Activated gamma-delta T cell treated with anti-CD3 and anti-CD28 coated beads, Interleukin-2, amount 50 U/mL, for 16 hours (primary cell): Measurements from ENCODE around the gene HIVEP3.

Source experiments
- DNase-seq: peaks from one replicate; pipeline ENCODE4 v3.0.0-alpha.2; 2020; ENCODE audit warnings: low read depth

The HIVEP3 gene

GRCh38 chr1:41813226-41813625 is 105.5 kb downstream of the HIVEP3 start:
- DNase-seq: no peak

DNA sequence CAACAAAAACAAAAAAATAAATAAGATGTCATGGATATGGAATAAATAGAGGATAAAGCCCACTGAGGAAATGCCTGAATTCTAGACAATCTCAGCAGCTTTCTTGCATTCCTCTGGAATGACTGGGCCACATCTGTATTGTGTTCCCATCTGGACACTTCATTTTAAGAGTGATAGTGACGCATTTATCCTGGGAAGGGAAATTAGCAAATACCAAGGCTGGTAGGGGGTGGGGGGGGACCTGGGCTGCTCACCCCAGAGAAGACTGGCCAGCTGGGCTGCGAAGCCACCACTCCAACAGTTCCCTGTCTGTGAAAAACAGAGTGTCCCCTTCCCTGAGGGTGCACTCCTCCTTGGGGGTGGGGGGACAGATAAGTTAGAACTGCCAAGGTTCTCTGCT is 106.3 kb downstream of the HIVEP3 start:
- DNase-seq: no peak

DNA sequence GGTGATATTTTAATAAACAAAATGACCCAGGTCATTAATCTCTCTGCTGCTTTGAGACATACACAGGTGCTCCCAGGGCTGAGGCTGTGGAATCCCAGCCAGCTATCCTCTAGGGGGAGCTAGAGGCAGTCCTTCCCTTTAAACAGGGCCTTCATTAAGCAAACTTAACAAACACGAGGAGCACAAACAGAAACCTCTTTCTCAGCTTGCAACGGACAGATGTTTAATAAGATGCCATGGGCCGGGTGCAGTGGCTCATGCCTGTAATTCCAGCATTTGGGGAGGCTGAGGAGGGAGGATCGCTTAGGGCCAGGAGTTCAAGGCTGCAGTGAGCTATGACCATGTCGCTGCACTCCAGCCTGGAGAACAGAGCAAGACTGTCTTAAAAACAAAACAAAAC is 106.7 kb downstream of the HIVEP3 start:
- peak; percentile 28 for DNase-seq

DNA sequence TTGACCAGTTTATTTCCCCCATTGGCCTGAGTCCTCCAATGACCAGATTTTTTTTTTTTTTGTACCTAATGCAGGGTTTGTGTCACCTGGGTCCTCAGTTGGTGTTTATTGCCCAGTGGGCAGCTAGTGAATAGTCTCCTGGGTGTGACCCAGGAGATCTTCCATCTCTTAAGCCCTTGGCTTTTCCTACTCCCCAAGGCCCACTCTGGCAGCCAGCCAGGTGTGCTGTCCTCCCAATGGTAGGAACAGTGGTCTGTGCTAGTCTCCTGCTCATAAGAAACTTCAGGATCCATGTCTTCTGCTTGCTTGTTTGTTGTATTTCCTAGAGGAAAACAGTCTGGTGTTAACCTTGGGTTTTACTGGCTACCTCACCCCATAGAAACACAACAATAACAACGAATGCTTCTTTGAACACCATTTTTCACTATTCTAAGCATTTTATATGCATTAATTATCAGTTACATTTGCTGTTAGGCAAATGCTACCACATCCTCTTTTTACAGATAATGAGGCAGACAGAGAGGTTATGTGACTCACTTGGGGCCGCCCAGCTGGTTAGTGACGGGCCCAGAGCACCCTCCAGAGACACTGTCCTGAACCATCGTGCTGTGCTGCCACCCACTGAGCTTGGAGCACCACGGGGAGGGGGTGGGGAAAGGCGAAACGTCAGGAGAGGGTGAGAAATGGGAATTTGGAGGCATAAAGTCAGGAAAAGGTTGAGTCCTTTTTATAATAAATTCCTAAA is 107.5 kb downstream of the HIVEP3 start:
- no peak for DNase-seq

DNA sequence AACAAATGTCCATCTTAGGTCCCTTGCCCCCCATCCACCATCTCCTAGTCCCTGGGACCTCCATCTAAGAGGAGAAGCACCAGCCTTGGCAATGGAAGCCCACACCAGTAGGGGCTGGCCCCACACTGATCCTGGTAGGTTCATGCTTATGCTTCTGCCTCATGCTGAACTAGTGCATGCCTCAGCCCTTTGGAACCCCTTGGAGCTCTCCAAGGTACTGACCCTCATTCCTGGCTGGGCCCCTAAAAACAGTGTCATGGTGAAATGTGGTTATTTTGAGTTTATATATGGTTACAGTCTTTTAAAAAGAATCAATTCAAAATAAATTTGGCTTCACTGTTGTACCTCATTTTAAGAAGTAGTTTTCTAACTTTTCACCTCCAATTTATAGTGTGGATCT is 108.3 kb downstream of the HIVEP3 start:
- peak; percentile 20 for DNase-seq

- no peak for DNase-seq
Measured at GRCh38 chr1:41809692-41810091, 109.0 kb downstream of the HIVEP3 start.

DNA sequence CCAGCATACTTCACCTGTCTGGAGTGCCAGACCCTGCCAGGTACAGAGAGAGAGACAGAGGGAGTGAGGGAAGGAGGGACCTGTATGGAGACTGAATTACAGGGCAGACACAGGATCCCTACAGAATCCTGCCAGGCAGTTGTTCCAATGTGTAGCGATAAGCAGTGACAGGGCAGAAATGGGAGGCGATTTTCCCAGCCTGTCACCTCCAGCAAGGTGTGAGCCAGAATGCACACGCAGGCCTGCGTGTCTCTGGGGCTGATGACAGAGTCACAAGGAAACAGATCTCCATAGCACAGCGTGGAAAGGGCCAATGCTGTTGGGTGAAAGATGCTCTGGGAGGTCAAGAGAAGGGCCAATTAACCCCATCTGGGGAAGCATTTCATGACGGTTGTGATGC is 111.3 kb downstream of the HIVEP3 start:
- no peak for DNase-seq

DNA sequence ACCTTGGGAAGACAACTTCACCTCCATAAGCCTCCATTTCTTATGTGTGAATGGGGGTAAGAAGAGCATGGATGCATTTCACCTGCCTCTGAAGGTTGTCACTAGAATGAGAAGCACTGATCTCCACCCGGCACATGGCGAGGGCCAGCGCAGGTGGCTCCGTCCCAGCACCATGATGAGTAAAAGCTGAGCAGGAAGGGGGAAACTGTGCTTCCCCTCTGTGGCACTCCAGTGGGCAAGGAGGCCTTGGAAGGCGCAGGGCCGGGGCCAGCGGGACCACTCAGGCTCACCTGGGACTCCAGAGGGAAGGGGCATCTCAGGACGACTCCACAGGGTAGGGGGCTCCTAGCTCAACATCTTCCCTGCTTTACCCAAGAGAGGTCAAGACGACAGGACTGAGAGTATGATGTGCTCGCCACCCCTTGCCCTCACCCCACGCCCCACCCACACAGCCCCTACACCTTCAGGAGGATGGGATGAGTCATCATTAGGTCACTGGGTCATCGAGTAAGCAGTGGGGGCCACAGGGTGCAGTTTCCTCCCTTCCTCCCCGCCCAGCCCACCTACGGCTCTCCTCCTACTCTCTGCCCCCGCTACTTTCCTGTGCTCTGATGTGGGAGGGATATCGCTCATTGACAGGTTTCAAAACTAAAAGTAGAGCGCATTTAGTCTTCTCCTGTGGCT is 112.1 kb downstream of the HIVEP3 start:
- DNase-seq: peak; percentile 49

GRCh38 chr1:41805771-41806471 is 112.8 kb downstream of the HIVEP3 start:
- peak; percentile 23 for DNase-seq

DNA sequence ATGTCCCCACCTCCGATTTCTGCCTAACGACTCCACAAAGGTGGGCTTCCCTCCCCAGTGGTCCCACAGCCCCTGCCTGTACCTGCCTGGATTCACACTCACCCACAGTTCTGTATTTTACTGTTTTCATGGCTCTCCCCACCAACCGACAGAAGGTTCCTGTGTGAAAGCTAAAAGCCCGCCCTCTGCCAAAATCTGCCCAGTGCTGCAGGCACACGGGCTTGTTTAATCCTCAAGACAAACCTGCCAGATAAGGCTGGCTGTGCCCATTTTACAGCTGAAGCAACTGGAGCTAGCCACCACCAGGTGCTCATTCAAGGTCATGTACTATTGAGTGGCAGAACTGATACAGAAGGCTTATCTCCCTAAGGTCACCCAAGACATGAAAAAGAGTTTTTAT is 114.5 kb downstream of the HIVEP3 start:
- peak; percentile 16 for DNase-seq

- no peak for DNase-seq
Measured at GRCh38 chr1:41803656-41804055, 115.1 kb downstream of the HIVEP3 start.

DNA sequence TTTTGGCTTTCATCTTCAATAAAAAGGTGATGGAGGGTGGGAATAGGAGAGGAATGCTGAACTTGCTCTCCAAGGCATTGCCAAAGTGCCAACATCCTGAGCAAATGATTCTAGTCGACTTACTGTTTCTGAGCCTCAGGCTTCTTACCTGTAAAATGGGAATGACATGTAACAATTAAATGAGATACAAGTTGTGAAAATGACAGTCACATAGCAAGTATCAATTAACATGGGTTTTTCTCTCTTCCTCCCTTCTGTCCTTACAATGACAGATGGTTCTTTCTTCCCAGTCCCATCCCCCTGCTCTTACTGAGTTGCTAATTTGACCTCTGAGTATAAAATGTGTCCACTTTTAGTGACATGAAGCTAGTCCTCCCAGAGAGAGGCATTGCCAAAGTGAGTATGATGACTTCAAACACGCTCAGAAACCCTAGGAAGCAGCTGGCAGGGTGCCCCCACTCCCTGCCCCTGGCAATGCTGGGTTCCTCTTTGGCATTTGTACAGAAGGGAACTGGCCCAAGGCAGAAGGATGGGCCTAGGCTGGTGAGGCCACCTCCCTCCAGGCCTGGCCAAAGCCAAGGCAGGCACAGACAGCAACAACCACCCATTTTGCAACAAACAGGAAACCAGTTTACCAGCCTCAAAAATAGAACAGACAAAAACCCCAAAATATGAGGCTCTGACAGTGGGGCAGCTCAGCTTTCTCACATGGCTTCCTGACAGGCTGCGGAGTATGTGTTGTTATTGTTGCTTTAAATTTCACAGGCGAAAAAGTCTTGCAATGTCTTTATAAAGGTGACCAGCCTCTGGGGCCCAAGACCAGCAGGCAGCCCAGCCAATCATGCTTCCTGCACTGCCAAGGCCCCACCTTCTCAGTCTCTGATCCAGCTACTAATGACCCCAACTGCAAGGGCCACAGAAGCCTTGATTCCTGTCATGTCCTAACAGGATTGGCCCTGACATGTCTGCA is 115.9 kb downstream of the HIVEP3 start:
- peak; percentile 10 for DNase-seq

GRCh38 chr1:41800311-41800829 is 118.4 kb downstream of the HIVEP3 start:
- no peak for DNase-seq

DNA sequence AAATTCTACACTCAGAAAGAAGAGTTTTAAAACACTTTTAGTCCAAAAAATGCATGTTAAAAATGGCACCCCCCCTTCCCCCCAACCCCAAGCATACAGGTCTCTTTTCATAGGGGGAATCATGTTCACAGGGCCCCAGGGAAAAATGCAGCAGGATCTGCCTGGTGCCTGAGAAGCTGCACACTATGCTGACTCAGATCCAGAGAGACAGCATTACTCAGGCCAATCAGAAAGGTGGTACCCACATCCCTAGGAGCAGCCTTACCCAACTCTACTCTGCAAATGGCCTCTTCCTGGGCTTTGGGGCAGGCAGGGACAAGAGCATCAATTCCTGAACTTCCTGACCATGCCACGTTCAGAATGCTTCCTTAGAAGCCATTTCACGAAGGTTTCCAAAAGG is 119.0 kb downstream of the HIVEP3 start:
- DNase-seq: no peak

DNA sequence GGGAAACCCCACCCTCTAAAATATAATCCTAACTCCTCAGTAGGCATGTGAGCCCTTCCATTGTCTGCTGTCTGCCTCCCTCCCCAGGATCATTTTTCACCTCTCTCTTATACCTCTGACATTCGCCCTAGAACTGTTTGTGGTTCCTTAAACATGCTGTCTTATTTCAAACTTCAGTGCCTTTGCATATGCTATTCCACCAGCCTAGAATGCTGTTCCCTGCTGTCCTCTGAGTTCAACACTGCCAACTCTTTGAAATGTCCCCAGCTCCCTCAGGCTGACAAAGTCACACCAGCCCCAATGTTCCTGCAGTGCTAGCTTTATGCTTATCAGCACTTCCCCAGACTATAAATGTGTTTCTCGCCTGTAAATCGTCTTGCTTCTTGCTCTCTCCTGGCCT is 119.5 kb downstream of the HIVEP3 start:
- DNase-seq: no peak

DNA sequence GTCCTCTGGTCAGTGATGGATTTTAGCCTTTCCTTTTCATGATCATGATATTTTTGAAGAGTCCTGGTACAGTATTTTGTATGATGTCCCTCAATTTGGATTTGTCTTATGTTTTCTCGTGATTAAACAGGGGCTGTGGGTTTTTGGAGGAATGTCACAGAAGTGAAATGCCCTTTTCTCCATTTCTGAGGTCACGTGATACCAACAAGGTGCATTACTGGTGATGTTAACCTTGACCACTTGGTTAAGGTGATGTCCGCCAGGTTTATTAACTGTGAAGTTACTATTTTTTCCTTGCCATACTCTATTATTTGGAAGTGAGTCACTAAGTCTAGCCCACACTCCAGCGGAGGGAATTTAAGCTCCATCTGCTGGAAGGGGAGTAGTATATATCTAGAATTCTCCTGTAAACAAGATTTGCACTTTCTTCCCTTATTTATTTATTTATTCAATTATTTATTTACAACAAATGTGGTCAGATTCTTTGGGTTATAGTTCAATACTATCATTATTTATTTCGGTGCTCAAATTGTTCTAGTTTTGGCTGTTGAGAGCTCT is 123.4 kb downstream of the HIVEP3 start:
- DNase-seq: no peak

GRCh38 chr1:41794031-41794430 is 124.7 kb downstream of the HIVEP3 start:
- no peak for DNase-seq

GRCh38 chr1:41792485-41792770 is 126.3 kb downstream of the HIVEP3 start:
- no peak for DNase-seq

DNA sequence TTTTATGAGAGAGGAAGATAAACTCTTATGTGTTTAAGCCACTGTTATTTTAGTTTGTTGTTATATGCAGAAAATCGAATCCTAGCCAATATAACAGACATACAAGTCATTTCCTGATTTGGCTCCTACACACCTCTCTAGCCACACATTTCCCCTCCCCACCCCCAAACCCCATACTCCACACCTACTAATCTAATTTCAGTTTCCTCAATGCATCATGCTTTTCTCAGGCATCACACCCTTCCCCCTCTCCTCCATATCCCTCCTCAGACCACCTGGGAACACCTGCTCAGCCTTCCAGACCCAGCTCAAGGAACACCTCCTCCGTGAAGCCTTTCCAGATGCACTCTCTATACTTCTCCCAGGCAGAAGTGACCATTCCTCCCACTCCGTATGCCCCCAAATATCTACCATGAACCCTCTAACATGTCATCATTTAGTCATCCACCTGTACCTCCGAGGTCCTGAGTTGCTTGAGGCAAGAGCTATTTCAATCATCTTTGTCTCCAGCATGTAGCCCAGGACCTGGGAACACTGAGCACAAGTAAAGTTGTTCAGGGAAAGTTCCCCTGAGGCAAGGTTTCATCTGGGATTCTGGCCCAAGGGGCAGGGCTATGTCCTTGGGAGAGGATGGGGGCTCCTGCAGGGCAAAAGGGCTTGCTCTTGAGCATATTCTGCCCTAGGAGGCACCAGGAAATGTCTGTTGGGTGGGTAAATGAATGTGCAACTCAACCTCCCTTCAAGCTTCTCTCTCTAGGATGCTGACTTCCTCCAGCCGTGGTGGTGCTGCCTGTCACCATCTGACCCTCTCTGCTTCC is 126.8 kb downstream of the HIVEP3 start:
- no peak for DNase-seq

- DNase-seq: no peak
Measured at GRCh38 chr1:41790351-41790750, 128.4 kb downstream of the HIVEP3 start.
